GM21723 (cell line): Measurements from ENCODE around the gene RASSF8.

Experiments used
- ATAC-seq: cut with Tn5 transposase; IDR thresholded peaks from one replicate; pipeline ENCODE4 v1.9.1; 2021; ENCODE audit warnings: mild to moderate bottlenecking, moderate library complexity; ENCODE audit not compliant: unreplicated experiment

The RASSF8 gene

DNA sequence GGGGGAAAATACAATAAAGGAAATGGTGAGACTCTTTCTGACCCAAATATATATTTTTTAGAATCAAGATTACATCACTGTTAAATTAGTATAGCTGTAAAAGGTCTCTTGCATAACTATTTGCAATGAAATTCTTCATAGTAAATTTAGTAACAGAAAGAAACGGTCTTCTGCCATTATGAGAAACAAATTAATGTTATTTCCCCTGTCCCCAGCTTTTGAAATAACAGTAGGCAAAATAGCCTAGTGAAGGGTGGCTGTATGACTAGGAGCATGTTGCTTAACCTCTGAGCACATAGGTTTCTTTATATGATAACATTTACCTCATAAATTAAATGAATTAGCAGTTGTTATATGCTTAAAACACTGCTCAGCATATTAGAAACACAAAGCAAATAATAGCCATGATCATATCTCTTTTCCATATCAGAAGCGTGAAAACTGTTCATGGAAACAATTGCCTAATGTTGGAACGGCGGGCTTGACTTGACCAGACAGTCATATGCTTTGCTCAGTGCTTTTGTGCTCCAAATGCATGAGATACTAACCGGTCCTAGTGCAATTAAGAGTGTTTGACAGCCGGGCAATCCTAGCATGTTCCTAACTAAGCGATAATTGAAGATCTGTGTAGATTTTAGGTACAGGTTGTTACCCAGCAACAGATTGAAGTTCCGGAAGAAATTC lies 142.3 kb downstream of the RASSF8 start:
- ATAC-seq: no peak

DNA sequence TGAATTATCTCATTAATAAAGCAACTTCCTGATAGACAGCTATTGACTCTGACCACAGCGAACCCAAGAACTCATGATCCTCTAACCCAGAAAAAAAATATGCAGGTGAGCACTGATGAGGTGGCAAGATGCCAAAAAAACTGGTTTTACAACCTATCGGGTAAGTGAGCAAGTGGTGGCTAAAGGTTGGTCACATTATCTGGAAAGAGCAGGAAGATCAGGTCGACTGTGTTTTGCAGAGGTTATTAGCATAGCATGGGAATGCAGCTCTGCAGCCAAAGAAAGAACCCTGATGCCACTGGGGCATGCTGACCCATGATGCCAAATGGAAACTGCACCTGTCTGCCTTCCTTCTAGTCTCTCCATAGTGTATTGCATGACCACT lies 142.9 kb downstream of the RASSF8 start:
- ATAC-seq: no peak

DNA sequence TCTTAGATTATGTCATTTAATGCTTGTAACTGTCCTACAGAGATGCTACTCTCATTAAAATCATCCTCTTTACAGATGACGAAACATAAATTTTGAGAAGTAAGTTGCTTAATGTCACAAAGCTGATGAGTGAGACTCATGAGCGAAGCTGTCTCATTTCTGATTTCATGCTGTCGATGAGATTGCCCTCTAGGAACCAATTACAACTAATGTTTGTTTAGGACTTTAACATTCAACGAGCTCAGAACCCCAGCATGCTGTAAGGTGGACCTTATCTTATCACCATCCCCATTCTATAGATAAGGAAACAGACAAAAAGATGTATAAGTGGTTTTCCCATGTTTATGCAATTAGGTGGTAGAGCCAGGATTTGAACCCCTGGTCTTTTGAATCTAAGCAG lies 143.3 kb downstream of the RASSF8 start:
- no peak for ATAC-seq

DNA sequence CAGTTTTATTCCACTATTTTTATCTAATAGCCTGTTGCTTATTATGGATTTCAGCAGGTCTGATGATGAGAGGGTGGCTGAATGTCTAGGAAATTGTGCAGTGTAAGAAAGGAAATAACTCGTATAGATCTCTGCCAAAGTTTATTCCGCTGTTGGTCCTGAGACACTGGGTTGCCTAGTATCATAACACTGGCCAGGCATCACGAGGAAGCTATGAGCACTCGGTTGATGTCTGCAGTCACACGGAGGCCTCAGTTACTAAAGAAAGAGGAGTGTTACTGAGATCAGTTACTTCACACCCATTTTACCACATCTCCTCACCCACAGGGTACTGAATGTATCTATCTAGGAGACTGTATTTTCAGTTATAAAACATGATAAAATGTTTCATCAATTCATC lies 144.5 kb downstream of the RASSF8 start:
- ATAC-seq: no peak

DNA sequence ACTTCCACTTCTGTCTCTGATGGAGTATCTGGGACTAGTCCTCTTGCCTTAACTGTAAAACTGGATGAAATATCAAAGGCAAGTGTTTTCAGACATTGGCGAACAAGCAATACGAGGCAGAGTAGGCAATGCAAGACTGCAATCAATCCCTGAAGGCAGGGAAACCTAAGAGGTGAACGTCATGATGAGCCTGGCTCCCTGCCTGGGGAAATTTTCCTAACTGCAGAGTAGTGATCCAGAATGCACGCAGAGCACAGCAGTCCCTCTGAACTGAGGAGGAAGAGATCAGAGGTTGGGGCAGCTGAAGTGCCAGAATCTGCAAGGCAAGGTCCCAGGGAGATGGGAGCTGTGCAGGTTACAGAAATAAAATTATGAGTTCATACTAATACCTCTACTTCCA lies 147.9 kb downstream of the RASSF8 start:
- ATAC-seq: no peak

DNA sequence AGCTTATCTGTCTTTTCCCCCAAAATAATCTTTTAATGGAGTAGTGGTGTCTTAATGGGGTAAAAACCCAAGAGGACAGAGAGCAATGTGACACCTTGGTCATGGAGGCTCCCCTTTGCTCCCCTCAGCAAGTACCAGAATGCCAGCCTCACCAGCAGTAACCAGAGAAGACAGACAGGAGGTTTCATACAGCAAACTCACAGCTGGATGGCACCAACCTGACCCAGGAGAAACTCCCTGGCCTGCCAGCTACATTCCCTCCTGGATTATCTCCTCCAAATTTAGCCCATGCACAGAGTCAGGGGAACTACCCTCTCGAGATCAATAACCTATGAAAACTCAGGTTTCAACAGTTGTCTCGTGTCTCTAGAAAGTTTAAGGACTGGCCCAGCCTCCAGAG lies 150.4 kb downstream of the RASSF8 start:
- ATAC-seq: no peak

DNA sequence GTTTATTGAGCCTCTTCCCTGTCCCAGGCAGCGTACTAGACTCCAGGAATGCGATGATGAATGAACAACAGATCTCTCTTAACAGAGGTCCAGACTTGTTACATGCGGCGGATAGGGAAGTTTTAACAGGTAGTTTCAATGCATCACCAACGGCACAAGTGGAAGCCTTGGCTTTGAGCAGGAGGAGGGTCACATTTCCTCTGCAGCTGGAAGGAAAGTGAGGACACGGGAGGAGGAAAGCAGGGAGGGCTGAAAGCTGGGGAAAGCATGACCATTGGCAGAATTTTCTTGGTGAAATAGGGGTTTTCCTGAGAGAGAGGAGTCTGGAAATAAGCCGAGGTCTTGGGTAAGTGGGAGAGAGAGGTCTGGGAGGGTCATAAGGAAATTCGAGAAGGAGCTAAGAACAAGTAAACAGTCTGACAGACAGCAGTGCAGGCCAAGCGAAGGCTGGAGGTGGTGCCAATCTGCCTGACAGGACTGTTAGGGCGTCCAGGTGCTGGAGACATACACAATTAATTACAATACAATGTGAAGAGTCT lies 150.9 kb downstream of the RASSF8 start:
- ATAC-seq: no peak

DNA sequence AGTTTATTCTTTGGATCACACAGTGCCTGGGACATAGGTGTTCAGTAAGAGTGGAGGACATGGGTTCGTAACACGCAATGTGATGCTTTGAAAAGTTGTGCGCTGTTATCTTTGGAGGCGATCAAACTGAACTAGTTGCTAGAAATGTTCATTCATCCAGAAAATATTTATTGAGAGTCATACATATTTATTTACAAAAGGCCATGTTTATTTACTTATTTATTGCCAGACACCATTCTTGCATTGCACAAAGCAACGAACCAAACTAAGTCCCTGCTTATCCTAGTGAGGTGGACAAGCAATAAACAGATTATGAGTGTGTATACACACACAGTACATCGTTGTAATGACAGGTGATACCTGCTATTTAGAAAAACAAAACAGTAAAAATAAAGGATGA lies 153.8 kb downstream of the RASSF8 start:
- no peak for ATAC-seq

DNA sequence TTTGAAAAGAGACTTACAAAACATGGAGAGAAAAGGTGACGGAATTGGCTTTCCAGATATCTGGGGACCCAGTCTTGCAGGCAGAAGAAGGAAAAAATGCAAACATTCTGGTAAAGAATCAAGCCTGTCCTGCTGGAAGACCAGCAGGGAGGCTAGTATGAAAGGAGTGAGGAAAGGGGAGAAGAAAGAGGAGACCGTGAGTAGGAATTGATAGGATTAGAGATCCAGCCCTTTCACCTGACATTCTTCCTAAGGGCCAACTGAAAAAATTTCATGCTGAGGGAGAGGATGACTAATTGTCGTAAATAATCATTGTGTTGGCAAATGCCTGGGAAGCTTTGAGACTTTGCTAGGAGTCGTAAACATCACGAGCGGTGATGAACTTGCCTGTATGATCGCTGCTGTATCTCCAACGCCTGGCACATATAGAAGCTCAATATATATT lies 154.2 kb downstream of the RASSF8 start:
- no peak for ATAC-seq

DNA sequence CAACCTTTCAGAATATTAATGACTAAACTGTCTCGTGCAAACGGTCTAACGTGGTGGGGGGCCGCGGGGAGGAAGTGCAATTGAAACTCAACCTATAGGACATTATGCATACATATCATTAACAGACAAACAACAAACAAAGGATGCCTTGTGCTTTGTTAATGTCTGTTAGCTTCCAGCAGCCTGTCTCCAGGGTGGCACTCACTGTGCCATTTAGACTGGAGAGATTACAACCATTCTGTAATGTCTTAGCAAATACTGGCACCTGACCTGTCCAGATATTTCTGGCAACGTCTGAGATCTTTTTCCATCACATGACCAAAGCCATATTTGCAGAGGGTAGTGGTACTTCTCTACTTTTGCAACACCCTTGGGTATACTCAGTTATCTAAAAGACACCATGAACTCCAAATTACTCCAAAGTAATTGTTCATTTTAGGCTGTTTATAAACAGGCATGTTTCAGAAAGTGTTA lies 154.7 kb downstream of the RASSF8 start:
- ATAC-seq: no peak

DNA sequence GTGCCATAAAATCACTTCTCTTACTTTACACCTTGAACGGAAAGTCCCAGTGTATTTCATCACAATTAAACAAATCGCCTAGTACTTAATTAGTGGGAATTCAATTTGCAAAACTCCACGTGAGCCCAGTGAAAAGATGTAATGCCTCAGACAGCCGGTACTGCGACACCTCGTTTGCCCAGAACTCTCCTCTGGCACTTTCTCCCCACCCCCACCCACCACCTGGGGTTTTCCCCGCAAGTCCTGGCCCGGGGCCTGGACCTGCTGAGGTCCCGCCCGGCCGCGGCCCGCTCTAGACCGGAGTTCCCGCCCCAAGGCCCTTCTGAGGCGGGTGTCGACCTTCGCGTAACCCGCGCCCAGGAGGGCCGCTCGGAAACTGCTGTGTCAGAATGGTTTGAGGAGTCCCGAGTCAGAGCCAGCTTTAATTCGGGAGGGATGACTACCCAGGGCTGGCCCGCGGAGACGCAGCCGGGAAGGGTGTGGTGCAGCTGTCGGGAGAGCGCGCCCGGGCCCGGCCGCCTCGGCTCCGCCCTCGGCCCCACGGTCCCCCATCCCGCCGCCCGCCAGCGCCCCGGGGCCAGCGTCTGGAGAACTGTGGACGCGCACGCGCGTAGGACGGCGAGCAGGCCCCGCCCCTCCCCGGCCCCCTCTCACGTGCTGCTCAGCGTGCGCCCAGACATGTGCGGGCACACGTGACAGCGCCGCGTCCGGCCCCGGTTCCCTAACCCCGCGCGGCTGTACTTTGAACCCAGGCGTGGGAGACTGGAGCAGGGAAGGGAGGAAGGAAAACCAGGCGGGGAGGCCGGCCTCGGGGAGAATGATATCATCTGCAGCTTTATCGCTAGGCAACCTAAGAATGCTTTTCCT lies 155.6 kb downstream of the RASSF8 start:
- peak; percentile 87 for ATAC-seq

DNA sequence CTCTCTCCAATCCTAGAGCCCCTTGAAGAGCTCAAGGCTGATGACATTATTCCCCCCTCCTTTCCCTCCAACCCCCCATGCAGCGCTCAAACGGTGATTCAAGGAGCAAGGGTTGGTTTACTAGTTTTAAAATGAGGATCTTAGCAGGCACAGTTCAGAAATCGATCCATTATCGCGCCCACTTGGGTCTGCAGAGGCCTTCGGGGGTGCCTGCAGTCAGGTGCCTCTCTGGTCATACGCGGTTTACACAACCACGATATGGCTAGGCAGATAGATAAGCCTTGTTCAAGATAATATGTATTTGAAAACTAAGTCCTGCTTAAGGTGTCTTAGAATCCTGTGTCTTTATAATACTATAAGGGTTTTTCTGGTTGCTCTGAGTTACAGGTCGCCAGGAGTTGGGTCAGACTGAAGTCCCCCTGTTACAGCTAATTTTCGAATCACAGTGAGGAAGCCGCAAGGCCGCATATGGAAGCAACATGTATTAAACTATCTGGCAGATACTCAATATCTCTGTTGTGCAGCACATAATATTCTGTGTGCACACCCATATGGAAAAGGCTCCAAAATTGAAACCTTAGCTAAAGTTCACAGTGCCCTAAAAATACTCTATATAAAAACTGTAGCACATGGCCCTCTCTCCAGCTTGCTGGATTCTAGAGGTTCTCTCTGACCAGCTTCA lies 156.4 kb downstream of the RASSF8 start:
- ATAC-seq: no peak

DNA sequence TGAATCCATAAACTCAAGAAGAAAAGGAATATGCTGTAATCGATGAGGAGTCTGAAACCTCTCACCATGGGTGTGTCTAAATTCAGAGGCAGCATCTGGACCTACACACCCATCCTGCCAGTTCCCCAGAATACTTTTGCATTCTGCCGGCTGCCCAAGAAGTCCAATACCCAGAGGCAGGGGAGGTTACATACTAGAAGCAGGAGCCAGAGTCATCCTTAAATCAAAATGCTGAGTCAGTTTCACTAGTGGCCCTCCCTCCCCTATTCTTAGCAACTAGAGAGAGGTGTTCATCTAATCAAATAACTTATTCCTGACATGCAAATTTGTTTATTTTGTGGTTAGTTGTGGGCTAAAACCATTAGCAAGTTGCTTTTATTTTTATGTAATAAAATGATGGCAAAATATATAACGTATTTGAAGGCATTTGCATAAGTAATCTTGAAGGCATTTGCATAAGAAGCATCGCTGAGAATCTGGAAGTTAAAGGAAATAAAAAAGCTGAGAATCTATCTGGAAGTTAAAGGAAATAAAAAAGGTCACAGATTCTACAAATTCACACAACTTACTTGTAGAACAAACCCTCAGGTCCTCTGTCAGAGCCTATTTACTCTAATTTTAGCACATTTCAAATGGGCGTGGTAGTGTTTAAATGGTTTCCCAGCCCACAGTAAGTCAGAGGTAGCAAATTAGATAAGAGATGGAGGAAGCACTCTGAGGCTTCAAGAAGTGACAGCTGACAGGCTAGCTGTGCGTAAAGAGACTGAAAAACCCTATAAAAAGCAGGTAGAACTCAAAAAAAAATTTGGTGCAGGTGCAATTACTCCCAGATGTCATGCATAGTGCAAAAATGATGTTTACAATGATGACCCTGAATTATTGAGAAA lies 158.6 kb downstream of the RASSF8 start:
- no peak for ATAC-seq

DNA sequence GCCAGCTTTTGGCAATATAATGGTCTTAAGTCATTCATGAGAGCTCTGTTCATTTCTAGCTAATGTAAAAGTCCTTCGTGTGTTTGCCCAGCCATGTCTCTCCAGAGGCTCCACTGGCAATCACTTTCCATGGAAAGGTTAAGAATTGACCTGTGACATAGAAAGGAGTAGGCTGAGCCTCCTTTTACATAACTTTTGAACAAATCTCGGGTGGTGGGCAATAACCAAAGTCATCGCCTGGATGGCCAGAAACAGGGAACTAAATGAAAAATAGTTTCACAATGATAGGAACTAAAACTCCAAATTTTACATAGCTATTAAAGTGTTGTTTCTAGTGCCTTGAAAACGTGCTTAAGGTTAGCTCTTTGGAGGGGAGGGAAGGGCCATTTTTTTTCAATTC lies 159.8 kb downstream of the RASSF8 start:
- ATAC-seq: no peak

DNA sequence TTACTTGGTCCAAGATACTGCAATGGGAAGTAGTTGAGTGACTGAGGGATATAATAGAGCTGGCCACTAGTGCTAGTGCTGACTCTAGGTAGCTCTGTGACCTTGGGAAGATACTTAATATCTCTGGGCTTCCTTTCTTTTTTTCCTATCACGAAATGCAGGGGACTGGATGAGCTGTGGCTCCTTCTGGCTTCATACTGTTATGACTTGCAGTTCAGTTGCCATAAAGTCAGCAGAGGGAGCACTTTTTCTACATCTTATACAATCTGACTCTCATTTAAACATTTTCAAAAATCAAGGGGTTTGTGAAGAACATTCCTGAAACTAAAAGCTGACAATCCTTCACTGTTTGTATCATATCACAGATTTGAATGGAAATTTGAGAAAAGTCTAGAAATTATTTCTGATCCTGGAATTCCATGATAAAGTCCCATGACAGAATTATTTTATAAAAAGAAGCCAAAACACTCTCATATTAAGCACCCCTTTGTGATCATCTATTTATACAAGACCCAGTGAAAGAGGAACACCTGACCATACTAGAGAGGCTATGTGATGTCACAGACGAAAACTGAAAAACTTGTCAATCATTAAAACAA lies 161.0 kb downstream of the RASSF8 start:
- ATAC-seq: peak; percentile 40

DNA sequence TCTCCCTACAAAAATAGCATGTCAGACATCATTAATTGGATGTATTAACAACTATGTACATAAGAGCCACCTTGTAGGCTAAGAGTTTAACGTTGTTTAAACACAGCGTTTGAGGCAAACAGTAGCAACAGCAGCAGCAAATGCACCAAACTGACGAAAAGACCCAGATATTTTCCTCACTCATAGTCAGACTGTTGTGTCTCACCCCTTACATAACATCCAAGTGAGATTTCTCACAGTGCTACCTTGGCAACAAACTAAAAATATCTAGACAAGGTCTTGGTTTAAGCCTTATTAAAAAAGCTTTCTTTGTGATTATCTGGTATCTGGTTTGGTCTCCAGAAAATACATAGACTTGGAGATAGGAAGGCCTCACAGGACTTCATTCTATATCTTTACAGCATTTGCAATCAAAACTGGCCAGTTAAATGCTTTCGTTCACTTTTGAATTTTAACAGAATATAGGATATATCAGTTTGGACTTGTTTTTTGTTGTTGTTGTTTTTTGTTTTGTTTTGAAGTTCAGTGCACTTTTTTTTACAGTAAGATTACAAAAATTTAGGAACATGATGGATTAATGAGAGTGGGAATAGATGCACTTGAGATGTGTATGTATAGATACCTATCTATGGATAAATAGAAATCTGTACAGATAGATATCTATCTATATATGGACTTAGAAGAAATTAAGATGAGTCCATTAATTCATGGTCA lies 162.2 kb downstream of the RASSF8 start:
- ATAC-seq: no peak

DNA sequence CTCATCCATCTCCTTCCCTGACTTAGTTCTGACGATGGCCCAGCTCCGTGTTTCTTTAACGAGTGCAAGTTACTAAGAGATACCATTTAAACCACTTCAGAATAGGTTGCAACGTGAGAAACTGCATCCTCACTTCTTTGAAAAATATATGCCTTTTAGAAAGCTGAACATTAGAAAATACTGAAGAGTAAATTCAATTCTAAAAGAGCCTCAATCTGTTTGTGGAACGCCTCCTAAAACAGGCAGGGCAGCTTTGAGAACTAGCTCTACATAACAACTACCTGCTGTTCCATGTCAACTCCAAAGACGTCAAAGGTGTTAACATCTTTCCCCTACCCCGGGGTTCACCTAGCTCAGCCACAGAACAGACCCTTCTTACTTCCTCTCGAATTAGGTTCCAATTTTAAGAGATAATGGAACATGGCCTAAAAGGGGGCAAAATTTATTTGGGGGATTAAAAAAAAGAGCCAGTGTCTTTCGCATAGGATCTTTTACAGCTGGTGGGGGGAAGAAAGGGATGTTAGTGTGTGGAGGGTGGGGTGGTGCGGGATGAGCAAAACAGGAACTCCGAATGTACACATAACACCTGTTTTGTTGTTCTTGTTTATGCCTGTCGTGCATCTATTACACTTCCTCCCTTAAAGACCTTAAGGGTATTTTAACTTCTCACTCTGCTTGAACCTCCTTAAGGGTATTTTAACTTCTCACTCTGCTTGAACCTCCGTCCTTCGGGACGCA lies 163.0 kb downstream of the RASSF8 start:
- no peak for ATAC-seq

DNA sequence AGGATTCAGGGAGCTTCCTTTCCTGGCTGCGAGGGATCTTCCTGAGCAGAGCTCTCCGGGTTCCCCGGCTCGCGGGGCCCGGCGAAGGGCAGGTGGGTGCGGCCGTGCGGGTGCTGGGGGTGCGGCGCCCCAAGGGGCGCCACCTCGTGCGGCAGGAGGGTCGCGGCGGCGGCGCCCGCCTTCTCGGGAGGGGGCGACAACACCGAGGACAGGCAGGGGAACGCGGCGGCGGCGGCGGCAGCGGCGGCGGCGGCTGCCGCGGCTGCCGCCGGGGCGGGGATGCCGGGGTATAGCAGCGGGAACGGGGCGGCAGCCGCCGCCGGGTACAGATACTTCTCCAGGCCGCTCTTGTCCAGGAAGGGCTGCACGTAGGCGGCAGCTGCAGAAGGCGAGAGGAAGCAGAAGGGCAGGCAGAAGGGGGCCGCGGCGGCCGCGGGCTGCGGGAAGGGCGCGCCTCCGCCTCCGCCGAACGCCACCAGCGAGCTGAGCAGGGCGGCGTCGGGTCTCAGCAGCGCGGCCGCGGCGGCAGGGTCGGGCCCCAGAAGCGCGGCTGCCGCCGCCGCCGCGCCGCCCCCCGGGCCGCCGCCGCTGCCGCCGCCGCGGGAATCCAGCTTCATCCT lies 163.7 kb downstream of the RASSF8 start:
- peak; percentile 36 for ATAC-seq
